Measurements from ENCODE around the gene FAAP20.
A peak's percentile ranks its signal among the peaks of the same experiment; 100 is the strongest.

The FAAP20 gene

DNA sequence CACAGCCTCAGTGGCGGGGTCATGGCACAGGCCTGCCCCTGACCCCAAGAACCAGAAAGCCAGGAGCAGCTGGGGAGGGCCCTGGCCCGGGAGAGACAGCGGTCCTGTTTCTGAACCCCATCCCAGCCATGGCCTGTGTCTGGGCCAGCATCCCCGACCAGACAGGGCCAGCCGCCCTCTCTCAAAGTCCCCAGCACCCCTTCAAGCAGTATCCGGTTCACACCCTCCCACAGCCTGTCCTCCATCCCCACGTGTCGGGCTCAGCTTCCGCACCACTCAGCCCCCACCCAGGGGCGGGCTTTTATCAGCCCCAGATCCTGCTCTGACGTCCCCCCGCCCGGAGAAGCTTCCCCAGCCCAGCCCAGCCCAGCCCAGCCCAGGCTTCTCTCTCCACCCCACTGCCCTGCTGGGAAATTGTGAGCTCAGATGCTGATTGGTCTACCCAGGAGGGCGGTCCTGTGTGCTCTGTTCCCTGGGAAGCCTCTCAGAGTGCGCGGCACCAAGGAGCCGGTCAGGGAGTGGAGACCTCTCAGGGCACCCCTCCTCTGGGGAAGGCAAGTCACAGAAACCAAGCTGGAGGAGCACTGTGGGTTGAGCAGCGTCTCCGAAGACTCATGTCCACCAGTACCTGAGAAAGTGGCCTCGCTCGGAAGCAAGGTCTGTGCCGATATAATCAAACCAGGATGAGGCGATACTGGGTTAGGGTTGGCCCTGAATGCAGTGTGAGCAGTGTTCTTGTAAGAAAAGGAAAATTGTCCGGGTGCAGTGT is 4.7 kb upstream of the FAAP20 start:
- peak overlapping the region; percentile 75; the same call in 1 of the 2 replicates for H3K4me3 ChIP-seq (ENCODE audit: low read length)
- no peak for TF ChIP-seq ZNF274 (IDR thresholded peaks at IDR 0.05; ENCODE audit: low read depth, low read length)

GRCh38 chr1:2198571-2198970 is 4.0 kb upstream of the FAAP20 start:
- TF ChIP-seq ZNF274 (IDR thresholded peaks at IDR 0.05; ENCODE audit: low read depth, low read length): no peak
- no peak overlapping the region; the same call in 1 of the 2 replicates for H3K4me3 ChIP-seq (ENCODE audit: low read length)

GRCh38 chr1:2197707-2198165 is 3.2 kb upstream of the FAAP20 start:
- TF ChIP-seq ZNF274 (IDR thresholded peaks at IDR 0.05; ENCODE audit: low read depth, low read length): no peak
- no peak overlapping the region for H3K4me3 ChIP-seq (ENCODE audit: low read length)

GRCh38 chr1:2196901-2197638 is 2.5 kb upstream of the FAAP20 start:
- H3K4me3 ChIP-seq (ENCODE audit: low read length): no peak overlapping the region
- no peak for TF ChIP-seq ZNF274 (IDR thresholded peaks at IDR 0.05; ENCODE audit: low read depth, low read length)

- H3K4me3 ChIP-seq (ENCODE audit: low read length): no peak overlapping the region
- no peak for TF ChIP-seq ZNF274 (IDR thresholded peaks at IDR 0.05; ENCODE audit: low read depth, low read length)
Measured at GRCh38 chr1:2195785-2196184, 1.2 kb upstream of the FAAP20 start.

- peak overlapping the region; percentile 68; the same call in 1 of the 2 replicates for H3K4me3 ChIP-seq (ENCODE audit: low read length)
- no peak for TF ChIP-seq ZNF274 (IDR thresholded peaks at IDR 0.05; ENCODE audit: low read depth, low read length)
Measured at GRCh38 chr1:2194898-2195673, 514 bp upstream of the FAAP20 start.

DNA sequence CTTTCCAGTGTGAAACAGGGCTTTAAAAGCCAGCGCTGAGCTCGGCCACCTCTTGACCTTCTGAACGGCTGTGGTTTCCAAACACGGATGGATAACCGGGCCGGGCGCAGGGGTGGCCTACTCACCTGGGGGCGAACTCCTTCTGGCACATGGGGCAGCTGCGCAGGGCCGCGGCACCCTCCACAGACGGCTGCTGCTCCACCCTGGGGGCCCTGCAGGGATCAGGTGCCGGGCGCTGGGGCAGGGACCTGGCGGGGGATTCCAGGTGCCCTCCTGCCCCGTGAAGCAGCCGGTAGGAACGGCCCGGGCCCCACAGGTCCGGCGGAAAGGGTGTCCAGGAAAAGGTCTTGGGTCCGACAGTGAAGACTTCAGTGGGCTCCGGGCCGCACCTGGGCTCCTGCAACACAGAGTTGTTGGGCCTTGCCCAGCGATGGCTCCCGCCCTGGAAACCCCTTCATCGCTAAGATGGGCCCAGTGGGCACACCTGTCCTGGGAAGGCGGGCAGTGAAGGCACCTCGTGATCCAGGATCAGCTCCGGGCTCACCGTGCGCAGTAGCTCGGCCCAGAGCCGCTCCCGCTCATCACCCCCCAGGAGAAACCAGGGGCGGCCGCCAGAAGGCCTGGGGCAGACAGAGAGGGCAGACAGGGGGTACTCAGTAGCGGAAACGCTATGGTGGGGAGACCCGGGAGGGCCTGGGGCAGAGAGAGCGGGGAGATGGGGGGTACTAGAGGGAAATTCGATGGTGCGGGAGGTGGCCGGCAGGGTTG is 874 bp downstream of the FAAP20 start:
- peak overlapping the region; percentile 63 for H3K4me3 ChIP-seq (ENCODE audit: low read length)
- TF ChIP-seq ZNF274 (IDR thresholded peaks at IDR 0.05; ENCODE audit: low read depth, low read length): no peak

DNA sequence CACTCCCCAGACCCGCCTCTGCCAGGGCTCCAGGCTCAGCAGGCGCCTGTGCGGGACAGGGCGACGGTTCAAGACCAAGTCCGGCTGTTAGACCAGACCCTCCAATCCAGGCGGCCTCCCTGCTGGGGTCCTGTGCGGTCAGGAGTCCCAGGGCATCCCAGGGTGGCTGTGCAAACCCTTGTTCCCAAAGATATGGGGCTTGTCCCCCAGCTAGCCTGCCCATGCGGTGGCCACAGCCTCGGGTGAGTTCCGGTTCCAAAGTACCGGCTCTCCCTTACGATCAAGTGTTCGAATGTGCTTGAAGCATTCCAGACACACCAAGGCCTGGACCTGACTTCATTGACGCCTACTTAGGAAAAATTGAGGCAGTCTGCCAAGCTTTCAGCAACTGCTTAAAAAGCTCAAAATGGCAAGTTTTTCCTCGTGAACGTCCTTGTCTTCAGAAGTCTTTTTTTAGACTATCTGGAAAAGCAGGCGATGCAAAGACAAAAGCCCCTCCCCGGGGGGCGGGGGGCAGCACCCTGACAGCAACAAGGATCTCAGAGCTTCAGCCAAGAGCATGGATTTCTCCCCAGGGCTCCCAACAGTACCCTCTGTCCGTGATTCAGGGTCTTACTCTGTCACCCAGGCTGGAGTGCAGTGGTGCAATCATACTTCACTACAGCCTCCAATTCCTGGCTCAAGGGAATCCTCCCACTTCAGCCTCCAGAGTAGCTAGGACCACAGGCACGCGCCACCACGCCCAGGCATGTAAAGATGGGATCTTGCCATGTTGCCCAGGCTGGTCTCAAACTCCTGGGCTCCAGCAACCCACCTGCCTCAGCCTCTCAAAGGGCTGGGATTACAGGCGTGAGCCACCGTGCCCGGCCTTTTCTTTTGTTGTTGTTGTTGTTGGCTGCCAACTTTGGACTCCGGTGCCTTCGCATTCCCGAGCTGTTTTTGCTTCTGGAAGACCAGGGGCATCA is 2.3 kb downstream of the FAAP20 start:
- TF ChIP-seq ZNF274 (IDR thresholded peaks at IDR 0.05; ENCODE audit: low read depth, low read length): no peak
- H3K4me3 ChIP-seq (ENCODE audit: low read length): no peak overlapping the region

- no peak for TF ChIP-seq ZNF274 (IDR thresholded peaks at IDR 0.05; ENCODE audit: low read depth, low read length)
- no peak overlapping the region for H3K4me3 ChIP-seq (ENCODE audit: low read length)
Measured at GRCh38 chr1:2190491-2190976, 4.0 kb downstream of the FAAP20 start.

GRCh38 chr1:2189459-2190425 is 4.8 kb downstream of the FAAP20 start:
- TF ChIP-seq ZNF274 (IDR thresholded peaks at IDR 0.05; ENCODE audit: low read depth, low read length): no peak
- H3K4me3 ChIP-seq (ENCODE audit: low read length): peak overlapping the region; percentile 33; the same call in 1 of the 2 replicates

DNA sequence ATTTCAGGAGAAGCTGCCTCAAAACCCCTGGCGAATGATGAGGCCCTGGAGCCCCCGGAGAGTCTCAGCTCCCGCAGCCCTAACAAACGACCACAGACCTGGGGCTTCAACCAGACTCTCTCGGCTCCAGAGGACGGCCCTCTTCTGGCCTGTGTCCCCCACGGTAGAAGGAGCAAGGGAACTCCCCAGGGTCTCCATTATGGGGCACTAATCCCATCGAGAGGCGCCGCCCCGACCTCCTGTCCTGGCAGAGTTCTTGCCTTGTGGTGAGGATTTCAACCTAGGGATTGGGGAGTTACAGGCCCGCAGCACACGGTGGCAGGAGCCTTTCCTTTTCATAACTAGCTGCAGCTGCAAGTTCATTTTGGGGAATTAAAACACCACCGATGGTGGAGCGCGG is 6.2 kb downstream of the FAAP20 start:
- no peak overlapping the region for H3K4me3 ChIP-seq (ENCODE audit: low read length)
- no peak for TF ChIP-seq ZNF274 (IDR thresholded peaks at IDR 0.05; ENCODE audit: low read depth, low read length)

All from GM08714 (cell line).